K562 (cell line): ENCODE results near the gene ISG20L2. TPM values are rescaled to one million over a fixed set of nuclear protein-coding genes. Genes with fewer than 3 reads are reported as not detected.

Source experiments
- ATAC-seq: fragments of 200-7000 bp; cut with Tn5 transposase; 3 replicates; pipeline ENCODE4 v1.9.1; 2020; ENCODE audit warnings: moderate library complexity
- BruUV-seq: library from RNA; stranded (reverse); fragments of 400-500 nt; replicated peaks from 2 replicates; lab custom pipeline; 2021; lab: Mats Ljungman, UMichigan
- CTCF ChIA-PET: fragments of 300-600 bp; formaldehyde crosslinking; extraction: SDS; loops from one replicate; lab custom pipeline; 2021; ENCODE audit warnings: low intra/inter-chr PET ratio; lab: Yijun Ruan, JAX
- POLR2A ChIA-PET: fragments of 300-600, 350-650 bp; sonication (Branson Sonifier 250); formaldehyde crosslinking; extraction: SDS; loops from one replicate; lab custom pipeline; 2021; ENCODE audit warnings: antibody characterized with exemption, inconsistent platforms; lab: Yijun Ruan, JAX
- DNase-seq, 4 experiments: peaks; one replicate each; pipeline versions ENCODE4 v3.0.0 to v3.0.0-alpha.2; 2011 to 2018; ENCODE audit warnings: low spot score in 3 of 4, mixed read lengths in 3 of 4; ENCODE audit errors: extremely low read depth in 1 of 4
- FAIRE-seq: peaks from 2 replicates; lab custom pipeline; 2011; peaks lifted over from hg19 to GRCh38; lab: Jason Lieb, UNC
- H2AFZ ChIP-seq: 2 replicates; pipeline ENCODE4 v1.6.0; 2011; ENCODE audit warnings: low read depth, low read length, control low read depth, inconsistent platforms
- H3K27ac ChIP-seq: fragments of 200-600 bp; 3 replicates; pipeline ENCODE4 v1.8.0; 2011; ENCODE audit warnings: low read depth, mild to moderate bottlenecking, control low read depth, inconsistent platforms, low read length, moderate library complexity, mixed read lengths; ENCODE audit errors: extremely low read depth
- H3K27me3 ChIP-seq, 2 experiments: fragments of 300-600 bp in 1 of 2; 2 replicates in 1 of 2; 3 replicates in 1 of 2; pipeline versions ENCODE4 v1.6.0 to v1.8.0; 2011; ENCODE audit warnings: inconsistent platforms in 2 of 2, low read length in 2 of 2, mild to moderate bottlenecking in 1 of 2, mixed read lengths in 1 of 2, moderate library complexity in 1 of 2; ENCODE audit not compliant: control insufficient read depth in 2 of 2, insufficient read depth in 2 of 2
- H3K36me3 ChIP-seq: fragments of 300-600 bp; 3 replicates; pipeline ENCODE4 v1.8.0; 2011; ENCODE audit warnings: mild to moderate bottlenecking, low read length, inconsistent platforms; ENCODE audit not compliant: control insufficient read depth, insufficient read depth
- H3K4me1 ChIP-seq, 2 experiments: fragments of 200-600 bp in 1 of 2; replicated peaks in 1 of 2; 2 replicates in 1 of 2; 3 replicates in 1 of 2; pipeline versions ENCODE4 v1.5.1 to v1.8.0; 2011; ENCODE audit warnings: inconsistent platforms in 2 of 2, low read length in 2 of 2, mild to moderate bottlenecking in 1 of 2, mixed read lengths in 1 of 2, moderate library complexity in 1 of 2; ENCODE audit not compliant: control insufficient read depth in 2 of 2, insufficient read depth in 2 of 2
- H3K4me2 ChIP-seq: 2 replicates; pipeline ENCODE4 v1.6.1; 2011; ENCODE audit warnings: low read length, control low read depth, inconsistent platforms, mixed read lengths; ENCODE audit not compliant: insufficient read depth
- H3K4me3 ChIP-seq: fragments of 200-600 bp; sonication (generic), shearing (Covaris generic); 2 replicates; pipeline ENCODE4 v1.5.1; 2016; ENCODE audit warnings: control low read depth, inconsistent platforms
- H3K79me2 ChIP-seq: fragments of 200-600 bp; 3 replicates; pipeline ENCODE4 v1.8.0; 2011; ENCODE audit warnings: low read length, inconsistent platforms; ENCODE audit not compliant: control insufficient read depth, insufficient read depth
- H3K9ac ChIP-seq, 2 experiments: 2 replicates each; pipeline versions ENCODE4 v1.6.0 to v1.6.1; 2011; ENCODE audit warnings: low read depth in 2 of 2, low read length in 2 of 2, control low read depth in 1 of 2, inconsistent platforms in 1 of 2, mild to moderate bottlenecking in 1 of 2, mixed read lengths in 1 of 2; ENCODE audit not compliant: insufficient read depth in 1 of 2
- H3K9me1 ChIP-seq: one replicate; pipeline ENCODE4 v1.6.0; 2011; ENCODE audit warnings: inconsistent platforms, mild to moderate bottlenecking, low read length, moderate library complexity; ENCODE audit not compliant: control insufficient read depth, insufficient read depth
- H3K9me3 ChIP-seq: replicated peaks from 2 replicates; pipeline ENCODE4 v1.5.1; 2011; ENCODE audit warnings: low read depth, low read length, inconsistent platforms; ENCODE audit not compliant: control insufficient read depth, insufficient read depth
- H4K20me1 ChIP-seq: replicated peaks from 2 replicates; pipeline ENCODE4 v1.6.1; 2011; ENCODE audit warnings: low read length, inconsistent platforms, mixed read lengths; ENCODE audit not compliant: control insufficient read depth, insufficient read depth
- ATF6 ChIP-seq: sonication (generic); formaldehyde crosslinking; IDR thresholded peaks from 2 replicates; pipeline ENCODE4 v1.4.0; 2020; ENCODE audit warnings: mild to moderate bottlenecking, missing genetic modification reagents
- BCL6 ChIP-seq: fragments of 250-450 bp; sonication (Bioruptor Pico); IDR thresholded peaks from 2 replicates; pipeline ENCODE4 v1.4.0; 2020
- CBFB ChIP-seq: sonication (generic); formaldehyde crosslinking; IDR thresholded peaks from 2 replicates; pipeline ENCODE4 v1.4.0; 2020; ENCODE audit warnings: mild to moderate bottlenecking, missing genetic modification reagents
- CHCHD3 ChIP-seq: fragments of 250-450 bp; sonication (Bioruptor Pico); IDR thresholded peaks from 2 replicates; pipeline ENCODE4 v2.1.2; 2022; ENCODE audit warnings: mild to moderate bottlenecking
- CREM ChIP-seq: IDR thresholded peaks from 2 replicates; pipeline ENCODE4 v1.6.1; 2014; ENCODE audit warnings: antibody characterized with exemption, low read depth
- DACH1 ChIP-seq: fragments of 450-650 bp; IDR thresholded peaks from 2 replicates; pipeline ENCODE4 v1.6.1; 2018; ENCODE audit not compliant: partially characterized antibody
- GTF2A2 ChIP-seq: IDR thresholded peaks from 2 replicates; pipeline ENCODE4 v1.6.1; 2016; ENCODE audit warnings: mild to moderate bottlenecking, missing genetic modification characterization, missing compliant biosample characterization
- HBP1 ChIP-seq: fragments of 450-650 bp; formaldehyde crosslinking; IDR thresholded peaks from 2 replicates; pipeline ENCODE4 v1.4.0; 2022; ENCODE audit warnings: missing genetic modification characterization
- HMG20A ChIP-seq: fragments of 450-650 bp; formaldehyde crosslinking; conservative IDR thresholded peaks from 2 replicates; pipeline ENCODE4 v1.4.0; 2020; ENCODE audit warnings: mild to moderate bottlenecking, mixed read lengths
- KLF10 ChIP-seq: fragments of 250-450 bp; sonication (Bioruptor Pico); IDR thresholded peaks from 2 replicates; pipeline ENCODE4 v1.6.1; 2021; ENCODE audit warnings: matching md5 sums
- MTA1 ChIP-seq: fragments of 450-650 bp; IDR thresholded peaks from 2 replicates; pipeline ENCODE4 v1.6.1; 2017; ENCODE audit warnings: borderline replicate concordance
- MTF1 ChIP-seq: fragments of 250-450 bp; sonication (Bioruptor Pico); IDR thresholded peaks from 2 replicates; pipeline ENCODE4 v1.9.0; 2021; ENCODE audit warnings: moderate library complexity, mild to moderate bottlenecking, inconsistent platforms, borderline replicate concordance
- SMAD1 ChIP-seq: fragments of 150-350 bp; IDR thresholded peaks from 2 replicates; pipeline ENCODE4 v1.6.1; 2014; ENCODE audit warnings: low read length, low read depth; ENCODE audit not compliant: partially characterized antibody
- SMARCE1 ChIP-seq: fragments of 450-650 bp; IDR thresholded peaks from 2 replicates; pipeline ENCODE4 v1.7.1; 2016; ENCODE audit warnings: mild to moderate bottlenecking
- SPI1 ChIP-seq: IDR thresholded peaks from 2 replicates; pipeline ENCODE4 v1.6.1; 2011; ENCODE audit warnings: low read depth, low read length, control low read depth, borderline replicate concordance
- ZNF124 ChIP-seq: sonication (generic); formaldehyde crosslinking; IDR thresholded peaks from 2 replicates; pipeline ENCODE4 v1.8.1; 2022; ENCODE audit warnings: missing genetic modification reagents
- ZNF217 ChIP-seq: sonication (generic); formaldehyde crosslinking; IDR thresholded peaks from 2 replicates; pipeline ENCODE4 v1.8.0; 2022; ENCODE audit warnings: mild to moderate bottlenecking, missing genetic modification reagents
- ZNF311 ChIP-seq: fragments of 250-450 bp; sonication (Bioruptor Pico); IDR thresholded peaks from 2 replicates; pipeline ENCODE4 v1.4.0; 2020; ENCODE audit warnings: mild to moderate bottlenecking, moderate library complexity
- ZNF511 ChIP-seq: sonication (generic); formaldehyde crosslinking; IDR thresholded peaks from 2 replicates; pipeline ENCODE4 v1.8.0; 2022; ENCODE audit warnings: mild to moderate bottlenecking, missing genetic modification reagents
- ZNF589 ChIP-seq: fragments of 200-800 bp; sonication (Bioruptor generic); IDR thresholded peaks from 2 replicates; pipeline ENCODE4 v1.6.1; 2016; ENCODE audit warnings: low read depth, missing genetic modification characterization, missing compliant biosample characterization
- WGBS: fragments of 100-300 bp; shearing (Covaris generic); methylation state at CpG from one replicate; pipeline ENCODE4 v1.1.6; 2016; ENCODE audit warnings: low coverage, mixed read lengths; ENCODE audit not compliant: insufficient coverage; ENCODE audit errors: missing lambda C conversion rate; 5-methylcytosine and 5-hydroxymethylcytosine counted together
- in situ Hi-C: fragments of 300-500 bp; cut with MboI; formaldehyde crosslinking; loops from 4 replicates; pipeline ENCODE4 v1.15.0; 2018; ENCODE audit warnings: inconsistent platforms, mixed read lengths
- intact Hi-C: fragments of 100-400 bp; cut with micrococcal nuclease; formaldehyde crosslinking; loops from 2 replicates; pipeline ENCODE4 v1.14.2; 2022
- polyA plus RNA-seq, 8 experiments: library from polyadenylated mRNA; depleted of rRNA in 4 of 8; stranded (reverse) in 5 of 8; unstranded in 3 of 8; fragments of >200 nt; fragmentation: Nextera tagmentation in 2 of 8; fragmentation: Illumina TruSeq in 1 of 8; extraction: Ambion mirVana in 2 of 8; extraction: Trizol in 1 of 8; gene quantifications; 2 replicates each; pipeline versions ENCODE4 v1.2.1 to v1.2.3, GENCODE V29; 2011 to 2014; ENCODE audit warnings: inconsistent platforms in 1 of 8, missing spikeins in 1 of 8
- total RNA-seq, 7 experiments: library from RNA; depleted of rRNA in 6 of 7; stranded (reverse); fragments of >200 nt in 6 of 7; fragmentation: Illumina TruSeq in 2 of 7; extraction: Trizol in 2 of 7; gene quantifications; 2 replicates each; pipeline versions ENCODE4 v1.2.1 to v1.2.3, GENCODE V29; 2011 to 2021; ENCODE audit warnings: low replicate concordance in 1 of 7

ISG20L2 gene
- total and polyA plus RNA-seq, 9 of the 15 experiments (the other 6 are each of a cell fraction or from before 2014, with no cell fraction given): 21.3 to 130 (median 50.3) TPM

GRCh38 chr1:156693848-156694689 lies 34.5 kb downstream of the ISG20L2 start:
- peak overlapping the region; percentile 49 to 71 for H3K9ac ChIP-seq
- peak overlapping the region; percentile 91 for H3K27ac ChIP-seq
- no peaks in the 10 kb centered on the region for H4K20me1 ChIP-seq
- no TSS peak for BruUV-seq
- H2AFZ ChIP-seq: peak overlapping the region; percentile 92
- intact Hi-C loops (no loop called here), in situ Hi-C loops (no loop called here)
- DNase-seq (peak; percentile 86 to 92 (median 89)), ATAC-seq (peak; percentile 88), FAIRE-seq (peak; percentile 99)
- H3K79me2 ChIP-seq: 0 out of 3 replicates have a peak, but pooled peaks cover 3% of the 10 kb centered on the region
- H3K4me3 ChIP-seq: no peak overlapping the region
- WGBS: 32% methylated on average over 11 of the region's 12 CpGs
- H3K9me3 ChIP-seq: no peaks in the 10 kb centered on the region
- CTCF ChIA-PET: interaction anchor here (0.8 kb wide), 1 partner anchor 35 kb away, joined by 3 read pairs; no protein-coding TSS in a partner anchor
- H3K9me1 ChIP-seq: no peaks in the 10 kb centered on the region
- H3K36me3 ChIP-seq: no peaks in the 10 kb centered on the region
- H3K4me1 ChIP-seq: peaks cover 44 to 60% of the 10 kb centered on the region in 2 experiments
- POLR2A ChIA-PET: interaction anchor here (0.5 to 2.1 kb wide), 11 partner anchors 13 to 719 kb away, joined by 3 to 12 read pairs (median 3); partner anchors contain the start of genes ISG20L2, METTL25B and PRCC
- peak overlapping the region; percentile 72 for H3K4me2 ChIP-seq
- no peaks in the 10 kb centered on the region for H3K27me3 ChIP-seq
- TF ChIP-seq ZNF217 (CRISPR knock-in tag) (no peak), MTF1 (peak; percentile 48; the same call in 1 of the 2 replicates), CREM (peak; percentile 72; the same call in 1 of the 2 replicates), ATF6 (CRISPR knock-in tag) (no peak), ZNF589 (CRISPR knock-in tag) (peak; percentile 77), HMG20A (CRISPR knock-in tag) (no peak), MTA1 (no peak), SMAD1 (no peak), BCL6 (CRISPR knock-in tag) (no peak), SPI1 (no peak), CHCHD3 (CRISPR knock-in tag) (no peak), CBFB (CRISPR knock-in tag) (peak; percentile 81; the same call in 1 of the 2 replicates), KLF10 (no peak), DACH1 (no peak), ZNF311 (CRISPR knock-in tag) (peak; percentile 83; the same call in 1 of the 2 replicates), GTF2A2 (peak; percentile 80; the same call in 1 of the 2 replicates), ZNF124 (no peak), ZNF511 (CRISPR knock-in tag) (no peak), SMARCE1 (0 out of 2 replicates have a peak, but pooled peaks have one; percentile 29), HBP1 (no peak)
